Measurements from ENCODE around the gene TNNI3.

- no peak for TF ChIP-seq POLR2AphosphoS5 (IDR thresholded peaks at IDR 0.05; ENCODE audit: low read depth, low read length)
- no peak for TF ChIP-seq CTCF (IDR thresholded peaks at IDR 0.05)
- no peak for TF ChIP-seq REST (IDR thresholded peaks at IDR 0.05; ENCODE audit: insufficient read depth in 1 of 2, low read depth in 2 of 2, low read length in 1 of 2)
- TF ChIP-seq SIN3A (IDR thresholded peaks at IDR 0.05; ENCODE audit: borderline replicate concordance, insufficient read depth, low read depth, low read length): no peak
Observed at GRCh38 chr19:55199620-55200204, 42.2 kb upstream of the TNNI3 start.

Measured in Panc1 (cell line).